HepG2 (cell line): ENCODE results near the gene B4GALT2.

ENCODE experiments used
- BRCA1 ChIP-seq: sonication (generic); formaldehyde crosslinking; IDR thresholded peaks from 2 replicates; pipeline ENCODE4 v1.4.0; 2020; ENCODE audit warnings: missing genetic modification reagents
- CTCF ChIP-seq: sonication (generic); formaldehyde crosslinking; IDR thresholded peaks from 2 replicates; pipeline ENCODE4 v1.5.0; 2020; ENCODE audit warnings: mild to moderate bottlenecking, missing genetic modification reagents, moderate library complexity
- KLF13 ChIP-seq: sonication (generic); formaldehyde crosslinking; IDR thresholded peaks from 2 replicates; pipeline ENCODE4 v1.4.0; 2020; ENCODE audit warnings: mild to moderate bottlenecking, missing genetic modification reagents
- MAFK ChIP-seq, 2 experiments: IDR thresholded peaks in 1 of 2; conservative IDR thresholded peaks in 1 of 2; 2 replicates each; pipeline ENCODE4 v1.6.1; 2011; ENCODE audit warnings: improper control_type of control experiment in 2 of 2, low read length in 2 of 2
- U2AF2 ChIP-seq: fragments of 200-400 bp; formaldehyde crosslinking; IDR thresholded peaks from 2 replicates; pipeline ENCODE4 v1.6.1; 2017; ENCODE audit warnings: low read depth, mild to moderate bottlenecking, low read length
- ZBTB39 ChIP-seq: sonication (generic); formaldehyde crosslinking; IDR thresholded peaks from 2 replicates; pipeline ENCODE4 v1.5.0; 2020; ENCODE audit warnings: missing genetic modification reagents
- ZFX ChIP-seq: sonication (generic); formaldehyde crosslinking; IDR thresholded peaks from 2 replicates; pipeline ENCODE4 v1.4.0; 2020; ENCODE audit warnings: mild to moderate bottlenecking, low read depth, missing genetic modification reagents, moderate library complexity
- ZNF7 ChIP-seq: IDR thresholded peaks from 2 replicates; pipeline ENCODE4 v1.6.1; 2016; ENCODE audit warnings: missing biosample characterization, missing genetic modification reagents
- ZNF740 ChIP-seq: sonication (generic); formaldehyde crosslinking; IDR thresholded peaks from 2 replicates; pipeline ENCODE4 v1.4.0; 2020; ENCODE audit warnings: missing genetic modification reagents
- TF ChIP-seq, protein P1 (sequence below): sonication (generic); formaldehyde crosslinking; IDR thresholded peaks from 2 replicates; pipeline ENCODE4 v1.4.0; 2020; ENCODE audit warnings: missing genetic modification reagents

DNA sequence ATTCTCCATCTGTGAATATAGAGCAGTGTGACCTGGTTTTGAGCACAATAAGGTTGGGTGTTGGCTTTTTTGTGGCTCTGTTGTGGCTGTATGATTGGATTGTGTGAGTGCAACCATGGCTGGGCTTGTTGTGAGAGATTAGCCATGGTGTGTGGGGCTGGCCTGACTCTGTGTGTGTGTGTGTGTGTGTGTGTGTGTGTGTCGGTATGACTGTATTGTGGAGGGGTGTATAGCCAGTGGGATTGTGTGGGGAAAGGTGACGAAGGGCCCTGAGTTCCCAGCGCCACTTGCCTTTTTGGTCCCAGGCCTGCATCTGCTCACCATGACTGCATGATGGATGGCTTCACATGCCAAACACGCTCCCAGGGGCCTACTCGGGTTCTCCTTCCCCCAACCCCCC, 58.1 kb downstream of the B4GALT2 start:
- TF ChIP-seq, protein P1, sequence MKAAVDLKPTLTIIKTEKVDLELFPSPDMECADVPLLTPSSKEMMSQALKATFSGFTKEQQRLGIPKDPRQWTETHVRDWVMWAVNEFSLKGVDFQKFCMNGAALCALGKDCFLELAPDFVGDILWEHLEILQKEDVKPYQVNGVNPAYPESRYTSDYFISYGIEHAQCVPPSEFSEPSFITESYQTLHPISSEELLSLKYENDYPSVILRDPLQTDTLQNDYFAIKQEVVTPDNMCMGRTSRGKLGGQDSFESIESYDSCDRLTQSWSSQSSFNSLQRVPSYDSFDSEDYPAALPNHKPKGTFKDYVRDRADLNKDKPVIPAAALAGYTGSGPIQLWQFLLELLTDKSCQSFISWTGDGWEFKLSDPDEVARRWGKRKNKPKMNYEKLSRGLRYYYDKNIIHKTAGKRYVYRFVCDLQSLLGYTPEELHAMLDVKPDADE (CRISPR knock-in tag) = no peak
- no peak for TF ChIP-seq BRCA1 (CRISPR knock-in tag)
- TF ChIP-seq KLF13 (CRISPR knock-in tag) = no peak
- TF ChIP-seq U2AF2 = no peak
- no peak for TF ChIP-seq ZFX (CRISPR knock-in tag)
- TF ChIP-seq ZNF7 = no peak
- no peak for TF ChIP-seq MAFK (conservative IDR thresholded peaks at IDR 0.05 in 1 of 2, IDR thresholded peaks at IDR 0.05 in 1 of 2; ENCODE audit: low read length in 2 of 2)
- no peak for TF ChIP-seq ZNF740 (CRISPR knock-in tag)
- TF ChIP-seq ZBTB39 = no peak
- TF ChIP-seq CTCF = no peak
